Vagina (tissue), 2 donors: ENCODE results near the gene CAPN2.

Experiments used
- CTCF ChIP-seq, 3 experiments: fragments of 450-650 bp in 2 of 3; fragments of 200-600 bp in 1 of 3; sonication (generic) in 1 of 3; IDR thresholded peaks; one replicate each; pipeline ENCODE4 v1.5.1; 2017 to 2019; ENCODE audit warnings: antibody characterized with exemption in 3 of 3, mild to moderate bottlenecking in 2 of 3, moderate library complexity in 2 of 3
- POLR2AphosphoS5 ChIP-seq, 2 donors: sonication (generic); formaldehyde crosslinking; IDR thresholded peaks; one replicate each; pipeline ENCODE4 v1.9.0; 2017; ENCODE audit warnings: antibody characterized with exemption in 2 of 2, mild to moderate bottlenecking in 2 of 2, low read depth in 1 of 2; ENCODE audit not compliant: insufficient read depth in 1 of 2

GRCh38 chr1:223815865-223816264 lies 103.5 kb downstream of the CAPN2 start:
- no peak for TF ChIP-seq POLR2AphosphoS5 (IDR thresholded peaks at IDR 0.05; ENCODE audit: insufficient read depth in 1 of 2, low read depth in 1 of 2)
- no peak for TF ChIP-seq CTCF (IDR thresholded peaks at IDR 0.05)
